WERI-Rb-1 (cell line): ENCODE measurements around the gene LITAF.
"Not testable (repeated sequence)": the region's sequence is repeated elsewhere in the genome, so short reads cannot be mapped to it uniquely, and the experiment has no call there.

Source experiments
- DNase-seq: peaks from one replicate; pipeline ENCODE4 v3.0.0-alpha.2; 2020
- H3K27ac ChIP-seq: fragments of 250-450 bp; sonication (Bioruptor Pico); 2 replicates; pipeline ENCODE4 v1.5.1; 2020; ENCODE audit warnings: mild to moderate bottlenecking, moderate library complexity
- H3K27me3 ChIP-seq: fragments of 250-450 bp; sonication (Bioruptor Pico); 2 replicates; pipeline ENCODE4 v1.5.1; 2021; ENCODE audit warnings: mild to moderate bottlenecking, low read depth, moderate library complexity; ENCODE audit not compliant: insufficient read depth, severe bottlenecking
- H3K36me3 ChIP-seq: fragments of 250-450 bp; sonication (Bioruptor Pico); 2 replicates; pipeline ENCODE4 v1.5.1; 2020; ENCODE audit warnings: mild to moderate bottlenecking, moderate library complexity
- H3K4me3 ChIP-seq: 2 replicates; pipeline ENCODE4 v1.5.1; 2011; ENCODE audit warnings: low read depth, mild to moderate bottlenecking, control low read depth, low read length
- H3K9me3 ChIP-seq: fragments of 250-450 bp; sonication (Bioruptor Pico); 2 replicates; pipeline ENCODE4 v1.5.1; 2021; ENCODE audit warnings: mild to moderate bottlenecking, moderate library complexity; ENCODE audit not compliant: severe bottlenecking
- CTCF ChIP-seq: IDR thresholded peaks from 2 replicates; pipeline ENCODE4 v1.5.1; 2011; ENCODE audit warnings: low read depth, mild to moderate bottlenecking, control low read depth, inconsistent platforms, low read length

LITAF gene

GRCh38 chr16:11511801-11512200 is 74.9 kb downstream of the LITAF start:
- no peak overlapping the region for H3K27ac ChIP-seq
- no peak for TF ChIP-seq CTCF
- no peaks in the 10 kb centered on the region for H3K27me3 ChIP-seq
- no peak overlapping the region for H3K4me3 ChIP-seq
- DNase-seq: no peak
- H3K9me3 ChIP-seq: no peaks in the 10 kb centered on the region
- H3K36me3 ChIP-seq: no peaks in the 10 kb centered on the region

GRCh38 chr16:11511328-11511727 is 75.4 kb downstream of the LITAF start:
- Histone ChIP-seq H3K27ac (no peak overlapping the region), H3K9me3 (no peaks in the 10 kb centered on the region), H3K27me3 (no peaks in the 10 kb centered on the region), H3K4me3 (no peak overlapping the region), H3K36me3 (no peaks in the 10 kb centered on the region)
- no peak for TF ChIP-seq CTCF
- DNase-seq: no peak

- H3K9me3 ChIP-seq: no peaks in the 10 kb centered on the region
- no peaks in the 10 kb centered on the region for H3K36me3 ChIP-seq
- no peak overlapping the region for H3K27ac ChIP-seq
- H3K27me3 ChIP-seq: no peaks in the 10 kb centered on the region
- DNase-seq: no peak
- TF ChIP-seq CTCF: no peak
- no peak overlapping the region for H3K4me3 ChIP-seq
These were observed 76.3 kb downstream of the LITAF start for GRCh38 chr16:11510178-11510973.

- Histone ChIP-seq H3K4me3 (no peak overlapping the region), H3K27ac (no peak overlapping the region), H3K36me3 (no peaks in the 10 kb centered on the region), H3K27me3 (no peaks in the 10 kb centered on the region), H3K9me3 (no peaks in the 10 kb centered on the region)
- TF ChIP-seq CTCF: no peak
- no peak for DNase-seq
These were observed 78.7 kb downstream of the LITAF start for GRCh38 chr16:11507991-11508390.

- no peak for DNase-seq
- Histone ChIP-seq H3K27me3 (no peaks in the 10 kb centered on the region), H3K4me3 (no peak overlapping the region), H3K36me3 (no peaks in the 10 kb centered on the region), H3K27ac (no peak overlapping the region), H3K9me3 (no peaks in the 10 kb centered on the region)
- TF ChIP-seq CTCF: no peak
These were observed 79.4 kb downstream of the LITAF start for GRCh38 chr16:11507350-11507749.

- peak; percentile 24; the same call in 1 of the 2 replicates for TF ChIP-seq CTCF
- H3K27ac ChIP-seq: no peak overlapping the region
- no peak overlapping the region for H3K4me3 ChIP-seq
- no peaks in the 10 kb centered on the region for H3K27me3 ChIP-seq
- no peaks in the 10 kb centered on the region for H3K36me3 ChIP-seq
- H3K9me3 ChIP-seq: no peaks in the 10 kb centered on the region
- no peak for DNase-seq
These were observed 79.9 kb downstream of the LITAF start for GRCh38 chr16:11506741-11507305.

GRCh38 chr16:11504261-11504660 is 82.5 kb downstream of the LITAF start:
- not testable (repeated sequence) for H3K36me3 ChIP-seq, DNase-seq, H3K27ac ChIP-seq, H3K4me3 ChIP-seq, H3K27me3 ChIP-seq, H3K9me3 ChIP-seq
